ENCODE results near the gene IGSF9. TPM values are rescaled to one million over a fixed set of nuclear protein-coding genes. Genes with fewer than 3 reads are reported as not detected.

IGSF9 gene
- total RNA-seq, 2 donors from 2014 or later = 0.99 TPM; not detected in 1

DNA sequence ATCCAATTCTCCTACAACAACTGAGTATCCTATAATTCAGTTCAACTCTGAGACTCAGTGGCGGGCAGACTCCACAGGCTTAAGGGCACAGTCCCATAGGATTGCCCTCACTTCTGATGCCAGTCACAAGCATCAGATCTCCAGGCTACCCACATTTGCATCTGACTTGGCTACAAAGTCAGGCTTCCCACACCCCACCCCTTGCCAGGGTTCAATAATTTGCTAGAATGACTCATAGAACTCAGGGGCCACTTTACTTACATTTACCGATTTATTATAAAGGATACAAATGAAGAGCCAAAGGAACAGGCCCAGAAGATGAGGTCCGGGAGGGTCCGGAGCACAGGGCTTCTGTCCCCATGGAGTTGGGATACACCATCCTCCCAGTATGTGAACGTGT is 44.6 kb upstream of the IGSF9 start:
- Histone ChIP-seq H3K27ac (no peak overlapping the region), H3K9me3 (no peaks in the 10 kb centered on the region), H3K27me3 (replicated peaks; ENCODE audit: insufficient read depth) (no peaks in the 10 kb centered on the region), H3K4me1 (ENCODE audit: control insufficient read depth in 1 of 2, low read depth in 2 of 2) (no peaks in the 10 kb centered on the region), H3K4me3 (no peak overlapping the region), H3K36me3 (no peaks in the 10 kb centered on the region)
- DNase-seq (ENCODE audit: low spot score) (no peak), ATAC-seq (ENCODE audit: insufficient number of reproducible peaks, low FRiP score, low read depth) (no peak)
- TF ChIP-seq, protein P1, sequence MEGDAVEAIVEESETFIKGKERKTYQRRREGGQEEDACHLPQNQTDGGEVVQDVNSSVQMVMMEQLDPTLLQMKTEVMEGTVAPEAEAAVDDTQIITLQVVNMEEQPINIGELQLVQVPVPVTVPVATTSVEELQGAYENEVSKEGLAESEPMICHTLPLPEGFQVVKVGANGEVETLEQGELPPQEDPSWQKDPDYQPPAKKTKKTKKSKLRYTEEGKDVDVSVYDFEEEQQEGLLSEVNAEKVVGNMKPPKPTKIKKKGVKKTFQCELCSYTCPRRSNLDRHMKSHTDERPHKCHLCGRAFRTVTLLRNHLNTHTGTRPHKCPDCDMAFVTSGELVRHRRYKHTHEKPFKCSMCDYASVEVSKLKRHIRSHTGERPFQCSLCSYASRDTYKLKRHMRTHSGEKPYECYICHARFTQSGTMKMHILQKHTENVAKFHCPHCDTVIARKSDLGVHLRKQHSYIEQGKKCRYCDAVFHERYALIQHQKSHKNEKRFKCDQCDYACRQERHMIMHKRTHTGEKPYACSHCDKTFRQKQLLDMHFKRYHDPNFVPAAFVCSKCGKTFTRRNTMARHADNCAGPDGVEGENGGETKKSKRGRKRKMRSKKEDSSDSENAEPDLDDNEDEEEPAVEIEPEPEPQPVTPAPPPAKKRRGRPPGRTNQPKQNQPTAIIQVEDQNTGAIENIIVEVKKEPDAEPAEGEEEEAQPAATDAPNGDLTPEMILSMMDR (IDR thresholded peaks at IDR 0.05) = no peak

DNA sequence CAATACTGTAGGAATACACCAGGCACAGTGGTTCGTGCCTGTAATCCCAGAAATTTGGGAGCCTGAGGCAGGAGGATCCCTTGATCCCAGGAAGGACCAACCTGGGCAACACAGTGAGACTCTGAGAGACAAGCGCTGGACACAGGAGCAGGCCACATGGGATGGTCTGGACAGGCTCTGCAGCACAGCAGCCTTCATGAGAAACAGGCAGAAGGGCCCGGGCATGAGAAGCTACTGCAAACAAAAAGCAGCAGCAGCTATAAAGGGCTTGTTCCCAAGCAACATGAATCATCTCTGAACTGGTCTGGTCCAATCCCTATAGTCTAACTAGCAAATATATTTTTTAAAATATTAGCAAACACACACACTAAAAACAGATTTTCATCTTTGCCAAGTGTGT is 44.2 kb upstream of the IGSF9 start:
- H3K9me3 ChIP-seq = no peaks in the 10 kb centered on the region
- H3K4me1 ChIP-seq (ENCODE audit: control insufficient read depth in 1 of 2, low read depth in 2 of 2) = no peaks in the 10 kb centered on the region
- no peak overlapping the region for H3K27ac ChIP-seq
- ATAC-seq (ENCODE audit: insufficient number of reproducible peaks, low FRiP score, low read depth) (no peak), DNase-seq (ENCODE audit: low spot score) (no peak)
- no peak overlapping the region for H3K4me3 ChIP-seq
- TF ChIP-seq, protein P1 (IDR thresholded peaks at IDR 0.05) = no peak
- no peaks in the 10 kb centered on the region for H3K27me3 ChIP-seq (replicated peaks; ENCODE audit: insufficient read depth)
- no peaks in the 10 kb centered on the region for H3K36me3 ChIP-seq

DNA sequence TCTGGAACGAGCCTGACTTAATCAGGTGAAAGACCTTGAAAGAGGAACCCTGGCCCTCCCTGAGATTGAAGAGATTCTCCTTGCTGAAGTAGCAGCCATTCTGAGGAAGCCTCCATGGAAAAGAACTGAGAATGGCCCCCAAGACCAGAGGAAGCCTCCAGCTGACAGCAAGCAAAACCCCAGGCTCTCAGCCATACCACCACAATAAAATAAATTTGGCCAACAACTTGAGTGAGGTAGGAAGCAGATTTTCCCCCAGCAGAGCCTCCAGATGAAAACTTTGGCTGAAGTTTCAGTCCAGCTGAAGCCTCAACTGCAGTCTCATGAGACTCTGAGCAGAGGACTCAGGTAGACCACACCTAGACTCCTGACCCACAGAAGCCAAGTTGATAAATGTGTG is 42.6 kb upstream of the IGSF9 start:
- H3K4me3 ChIP-seq = no peak overlapping the region
- H3K36me3 ChIP-seq = no peaks in the 10 kb centered on the region
- H3K9me3 ChIP-seq = no peaks in the 10 kb centered on the region
- H3K27ac ChIP-seq = no peak overlapping the region
- DNase-seq (ENCODE audit: low spot score) (no peak), ATAC-seq (ENCODE audit: insufficient number of reproducible peaks, low FRiP score, low read depth) (no peak)
- no peaks in the 10 kb centered on the region for H3K27me3 ChIP-seq (replicated peaks; ENCODE audit: insufficient read depth)
- H3K4me1 ChIP-seq (ENCODE audit: control insufficient read depth in 1 of 2, low read depth in 2 of 2) = no peaks in the 10 kb centered on the region
- TF ChIP-seq, protein P1 (IDR thresholded peaks at IDR 0.05) = no peak

DNA sequence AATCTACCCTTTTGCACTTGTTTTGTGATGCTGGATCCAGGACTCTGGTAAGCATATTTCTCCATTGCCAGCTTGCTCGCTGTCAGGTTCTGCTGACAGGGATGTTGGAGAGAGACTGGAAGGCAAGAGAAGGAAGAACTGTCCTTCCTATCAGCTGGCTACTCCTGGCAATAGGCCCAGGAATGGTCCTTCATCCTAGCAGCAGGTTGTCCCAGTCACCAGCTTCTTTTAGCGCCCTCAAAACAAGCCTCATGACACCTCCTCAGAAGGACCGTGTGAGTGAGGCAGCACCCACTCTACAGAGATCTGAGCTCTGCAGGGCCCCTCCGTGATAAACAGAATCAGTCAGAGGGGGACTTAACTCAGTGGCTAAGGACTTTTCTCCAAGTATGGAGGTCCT is 41.8 kb upstream of the IGSF9 start:
- no peaks in the 10 kb centered on the region for H3K4me1 ChIP-seq (ENCODE audit: control insufficient read depth in 1 of 2, low read depth in 2 of 2)
- TF ChIP-seq, protein P1 (IDR thresholded peaks at IDR 0.05) = no peak
- no peaks in the 10 kb centered on the region for H3K27me3 ChIP-seq (replicated peaks; ENCODE audit: insufficient read depth)
- H3K36me3 ChIP-seq = no peaks in the 10 kb centered on the region
- no peak for DNase-seq (ENCODE audit: low spot score)
- H3K27ac ChIP-seq = no peak overlapping the region
- H3K9me3 ChIP-seq = no peaks in the 10 kb centered on the region
- no peak for ATAC-seq (ENCODE audit: insufficient number of reproducible peaks, low FRiP score, low read depth)
- H3K4me3 ChIP-seq = no peak overlapping the region

DNA sequence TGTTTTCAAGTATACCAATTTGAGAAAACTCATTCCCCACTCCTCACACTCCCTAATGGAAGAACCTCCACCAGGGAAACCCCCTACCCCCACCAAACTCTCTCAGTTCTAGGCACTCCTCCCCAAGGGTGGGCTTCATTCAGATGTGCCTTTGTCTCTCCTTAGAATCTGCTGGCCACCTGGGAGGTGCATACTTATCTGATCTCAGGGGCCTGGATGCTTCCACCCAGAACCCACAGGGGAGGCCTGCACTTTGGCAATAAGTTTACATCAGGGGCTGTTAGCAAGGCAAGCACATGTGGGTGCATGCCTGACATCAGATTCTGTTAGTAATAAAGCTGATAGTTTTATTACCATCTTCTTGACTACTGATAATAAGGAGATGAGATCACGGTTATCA is 41.1 kb upstream of the IGSF9 start:
- DNase-seq (ENCODE audit: low spot score) (no peak), ATAC-seq (ENCODE audit: insufficient number of reproducible peaks, low FRiP score, low read depth) (no peak)
- Histone ChIP-seq H3K4me3 (no peak overlapping the region), H3K36me3 (no peaks in the 10 kb centered on the region), H3K27me3 (replicated peaks; ENCODE audit: insufficient read depth) (no peaks in the 10 kb centered on the region), H3K9me3 (no peaks in the 10 kb centered on the region), H3K27ac (no peak overlapping the region), H3K4me1 (ENCODE audit: control insufficient read depth in 1 of 2, low read depth in 2 of 2) (no peaks in the 10 kb centered on the region)
- TF ChIP-seq, protein P1 (IDR thresholded peaks at IDR 0.05) = no peak
